HL-60/S4 treated with retinoic acid at 250 ng/mL for 4 days and 3 days (cell line): Measurements from ENCODE around the gene ZBTB4.

Experiments used
- in situ Hi-C: fragments of 300-500 bp; cut with MboI; formaldehyde crosslinking; loops from 2 replicates; pipeline ENCODE4 v1.7.0; 2022; ENCODE audit warnings: low sequenced_read_pairs

ZBTB4 gene, protein sequence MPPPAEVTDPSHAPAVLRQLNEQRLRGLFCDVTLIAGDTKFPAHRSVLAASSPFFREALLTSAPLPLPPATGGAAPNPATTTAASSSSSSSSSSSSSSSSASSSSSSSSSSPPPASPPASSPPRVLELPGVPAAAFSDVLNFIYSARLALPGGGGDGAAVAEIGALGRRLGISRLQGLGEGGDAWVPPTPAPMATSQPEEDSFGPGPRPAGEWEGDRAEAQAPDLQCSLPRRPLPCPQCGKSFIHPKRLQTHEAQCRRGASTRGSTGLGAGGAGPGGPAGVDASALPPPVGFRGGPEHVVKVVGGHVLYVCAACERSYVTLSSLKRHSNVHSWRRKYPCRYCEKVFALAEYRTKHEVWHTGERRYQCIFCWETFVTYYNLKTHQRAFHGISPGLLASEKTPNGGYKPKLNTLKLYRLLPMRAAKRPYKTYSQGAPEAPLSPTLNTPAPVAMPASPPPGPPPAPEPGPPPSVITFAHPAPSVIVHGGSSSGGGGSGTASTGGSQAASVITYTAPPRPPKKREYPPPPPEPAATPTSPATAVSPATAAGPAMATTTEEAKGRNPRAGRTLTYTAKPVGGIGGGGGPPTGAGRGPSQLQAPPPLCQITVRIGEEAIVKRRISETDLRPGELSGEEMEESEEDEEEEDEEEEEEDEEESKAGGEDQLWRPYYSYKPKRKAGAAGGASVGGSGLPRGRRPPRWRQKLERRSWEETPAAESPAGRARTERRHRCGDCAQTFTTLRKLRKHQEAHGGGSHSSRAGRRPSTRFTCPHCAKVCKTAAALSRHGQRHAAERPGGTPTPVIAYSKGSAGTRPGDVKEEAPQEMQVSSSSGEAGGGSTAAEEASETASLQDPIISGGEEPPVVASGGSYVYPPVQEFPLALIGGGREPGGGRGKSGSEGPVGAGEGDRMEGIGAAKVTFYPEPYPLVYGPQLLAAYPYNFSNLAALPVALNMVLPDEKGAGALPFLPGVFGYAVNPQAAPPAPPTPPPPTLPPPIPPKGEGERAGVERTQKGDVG

DNA sequence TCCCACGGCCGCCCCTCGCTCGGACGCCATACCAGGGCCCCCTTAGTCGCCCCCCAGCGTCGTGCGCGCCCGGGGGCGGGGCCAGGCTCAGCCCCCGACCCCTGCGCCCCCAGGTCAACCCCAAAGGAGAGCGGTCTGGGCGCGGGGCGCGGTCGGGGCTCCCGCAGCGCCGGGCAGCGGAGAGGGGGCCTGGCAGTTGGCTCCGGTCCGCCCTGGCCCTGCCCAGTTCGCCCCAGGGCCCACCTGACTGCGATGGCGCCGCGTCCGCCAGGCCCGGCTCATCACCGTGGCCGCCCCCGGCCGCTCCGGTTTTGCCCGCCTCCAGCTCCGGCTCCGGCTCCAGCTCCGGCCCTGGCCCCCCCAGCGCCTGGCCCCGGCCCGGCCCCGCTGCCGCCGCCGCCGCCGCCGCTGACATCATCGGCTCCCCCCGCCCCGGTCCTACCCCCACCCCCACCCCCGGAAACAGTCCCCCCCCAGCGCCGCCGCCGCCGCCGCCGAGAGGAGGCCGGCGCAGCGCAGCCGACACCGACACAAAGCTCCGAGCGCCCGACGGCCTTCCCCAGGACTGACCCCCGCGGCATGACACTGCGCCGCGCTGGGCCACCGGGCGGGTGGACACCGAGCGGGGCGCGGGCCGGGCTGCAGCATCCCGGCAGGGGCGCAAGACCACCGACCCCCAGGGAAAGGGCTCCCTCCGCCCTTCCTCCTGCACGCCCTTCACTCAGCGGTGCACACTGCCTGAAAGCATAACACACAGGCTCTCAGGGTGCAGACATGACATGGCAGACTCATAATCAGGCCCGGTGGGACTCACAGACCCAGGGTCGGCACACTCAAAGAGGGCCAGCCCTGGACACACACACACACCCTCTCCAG, at the start of gene ZBTB4:
ZBTB4 (minus strand) TSS at position 419 of the 876 bp plus-strand sequence. CDS start 12,830 bp downstream, outside the sequence.
- in situ Hi-C loops: no loop called here

DNA sequence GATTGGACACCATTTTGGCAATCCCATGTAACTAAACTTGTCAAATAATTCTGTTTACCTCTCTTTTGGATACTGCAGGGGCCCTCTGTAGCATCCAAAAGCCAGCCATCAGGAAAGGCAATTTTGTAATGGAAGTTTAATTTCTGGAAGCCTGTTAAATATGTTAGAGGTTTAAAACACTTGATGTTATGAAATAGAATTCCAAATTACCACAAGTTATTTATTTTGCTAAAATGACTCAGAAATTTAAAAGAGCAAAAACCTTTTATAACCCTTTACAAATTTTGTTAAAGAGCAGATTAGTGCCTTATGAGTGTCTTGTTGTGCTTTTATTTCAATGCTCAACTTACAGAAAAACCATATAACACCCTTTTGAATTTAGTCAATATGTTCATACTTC, 49.4 kb upstream of the ZBTB4 start:
- in situ Hi-C loops: no loop called here

GRCh38 chr17:7523033-7523432, 43.6 kb upstream of the ZBTB4 start:
- in situ Hi-C loops: no loop called here

- in situ Hi-C loops: no loop called here
Observed at GRCh38 chr17:7515911-7516610, 36.6 kb upstream of the ZBTB4 start.

DNA sequence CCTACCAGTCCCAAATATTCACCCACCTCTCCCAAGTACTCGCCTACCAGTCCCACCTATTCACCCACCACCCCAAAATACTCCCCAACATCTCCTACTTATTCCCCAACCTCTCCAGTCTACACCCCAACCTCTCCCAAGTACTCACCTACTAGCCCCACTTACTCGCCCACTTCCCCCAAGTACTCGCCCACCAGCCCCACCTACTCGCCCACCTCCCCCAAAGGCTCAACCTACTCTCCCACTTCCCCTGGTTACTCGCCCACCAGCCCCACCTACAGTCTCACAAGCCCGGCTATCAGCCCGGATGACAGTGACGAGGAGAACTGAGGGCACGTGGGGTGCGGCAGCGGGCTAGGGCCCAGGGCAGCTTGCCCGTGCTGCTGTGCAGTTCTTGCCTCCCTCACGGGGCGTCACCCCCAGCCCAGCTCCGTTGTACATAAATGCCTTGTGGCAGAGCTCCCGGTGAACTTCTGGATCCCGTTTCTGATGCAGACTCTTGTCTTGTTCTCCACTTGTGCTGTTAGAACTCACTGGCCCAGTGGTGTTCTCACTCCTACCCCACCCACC, 34.5 kb upstream of the ZBTB4 start:
- in situ Hi-C loops: no loop called here

DNA sequence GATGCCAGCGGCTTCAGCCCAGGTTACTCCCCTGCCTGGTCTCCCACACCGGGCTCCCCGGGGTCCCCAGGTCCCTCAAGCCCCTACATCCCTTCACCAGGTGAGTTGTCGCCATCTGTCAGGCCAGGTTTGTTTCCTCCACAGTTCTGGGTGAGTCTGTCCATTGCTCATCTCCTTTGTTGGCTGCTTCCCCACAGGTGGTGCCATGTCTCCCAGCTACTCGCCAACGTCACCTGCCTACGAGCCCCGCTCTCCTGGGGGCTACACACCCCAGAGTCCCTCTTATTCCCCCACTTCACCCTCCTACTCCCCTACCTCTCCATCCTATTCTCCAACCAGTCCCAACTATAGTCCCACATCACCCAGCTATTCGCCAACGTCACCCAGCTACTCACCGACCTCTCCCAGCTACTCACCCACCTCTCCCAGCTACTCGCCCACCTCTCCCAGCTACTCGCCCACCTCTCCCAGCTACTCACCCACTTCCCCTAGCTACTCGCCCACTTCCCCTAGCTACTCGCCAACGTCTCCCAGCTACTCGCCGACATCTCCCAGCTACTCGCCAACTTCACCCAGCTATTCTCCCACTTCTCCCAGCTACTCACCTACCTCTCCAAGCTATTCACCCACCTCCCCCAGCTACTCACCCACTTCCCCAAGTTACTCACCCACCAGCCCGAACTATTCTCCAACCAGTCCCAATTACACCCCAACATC, 33.6 kb upstream of the ZBTB4 start:
- in situ Hi-C loops: no loop called here

DNA sequence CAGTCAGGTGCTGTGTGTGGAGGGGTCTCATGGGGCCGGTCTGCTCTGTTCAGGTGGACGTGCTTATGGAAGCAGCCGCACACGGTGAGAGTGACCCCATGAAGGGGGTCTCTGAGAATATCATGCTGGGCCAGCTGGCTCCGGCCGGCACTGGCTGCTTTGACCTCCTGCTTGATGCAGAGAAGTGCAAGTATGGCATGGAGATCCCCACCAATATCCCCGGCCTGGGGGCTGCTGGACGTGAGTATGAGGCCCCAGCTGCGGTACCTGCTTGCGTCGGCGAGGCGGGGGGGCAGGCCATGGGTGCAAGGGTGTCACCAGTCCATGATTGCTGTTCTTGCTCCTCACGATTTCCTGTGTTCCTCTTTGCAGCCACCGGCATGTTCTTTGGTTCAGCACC, 32.7 kb upstream of the ZBTB4 start:
- in situ Hi-C loops: no loop called here

DNA sequence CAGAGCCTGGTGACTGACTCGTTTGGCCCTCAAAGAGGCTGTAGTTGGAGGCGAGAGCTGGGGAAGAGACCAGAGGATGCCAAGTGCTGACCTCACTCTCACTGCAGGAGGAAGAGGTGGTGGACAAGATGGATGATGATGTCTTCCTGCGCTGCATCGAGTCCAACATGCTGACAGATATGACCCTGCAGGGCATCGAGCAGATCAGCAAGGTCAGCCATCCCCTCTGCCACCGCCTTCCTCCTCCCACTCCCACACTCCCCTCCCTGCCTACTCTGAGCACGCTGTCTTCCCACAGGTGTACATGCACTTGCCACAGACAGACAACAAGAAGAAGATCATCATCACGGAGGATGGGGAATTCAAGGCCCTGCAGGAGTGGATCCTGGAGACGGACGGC, 31.7 kb upstream of the ZBTB4 start:
- in situ Hi-C loops: no loop called here

GRCh38 chr17:7509937-7510336, 30.5 kb upstream of the ZBTB4 start:
- in situ Hi-C loops: no loop called here

- in situ Hi-C loops: no loop called here
Observed at GRCh38 chr17:7508846-7509245, 29.4 kb upstream of the ZBTB4 start.

DNA sequence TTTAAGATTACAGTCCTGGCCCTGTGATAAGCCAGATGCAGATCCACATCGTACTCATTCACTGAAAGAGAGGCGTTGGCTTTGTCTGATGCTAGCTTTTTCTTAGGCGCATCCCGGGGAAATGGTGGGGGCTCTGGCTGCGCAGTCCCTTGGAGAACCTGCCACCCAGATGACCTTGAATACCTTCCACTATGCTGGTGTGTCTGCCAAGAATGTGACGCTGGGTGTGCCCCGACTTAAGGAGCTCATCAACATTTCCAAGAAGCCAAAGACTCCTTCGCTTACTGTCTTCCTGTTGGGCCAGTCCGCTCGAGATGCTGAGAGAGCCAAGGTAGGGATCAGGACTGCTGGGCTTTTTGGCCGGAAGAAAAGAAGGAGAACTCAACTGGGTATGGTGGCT, 28.7 kb upstream of the ZBTB4 start:
- in situ Hi-C loops: no loop called here

- in situ Hi-C loops: no loop called here
Observed at GRCh38 chr17:7503521-7503920, 24.1 kb upstream of the ZBTB4 start.

GRCh38 chr17:7502987-7503386, 23.6 kb upstream of the ZBTB4 start:
- in situ Hi-C loops: no loop called here

DNA sequence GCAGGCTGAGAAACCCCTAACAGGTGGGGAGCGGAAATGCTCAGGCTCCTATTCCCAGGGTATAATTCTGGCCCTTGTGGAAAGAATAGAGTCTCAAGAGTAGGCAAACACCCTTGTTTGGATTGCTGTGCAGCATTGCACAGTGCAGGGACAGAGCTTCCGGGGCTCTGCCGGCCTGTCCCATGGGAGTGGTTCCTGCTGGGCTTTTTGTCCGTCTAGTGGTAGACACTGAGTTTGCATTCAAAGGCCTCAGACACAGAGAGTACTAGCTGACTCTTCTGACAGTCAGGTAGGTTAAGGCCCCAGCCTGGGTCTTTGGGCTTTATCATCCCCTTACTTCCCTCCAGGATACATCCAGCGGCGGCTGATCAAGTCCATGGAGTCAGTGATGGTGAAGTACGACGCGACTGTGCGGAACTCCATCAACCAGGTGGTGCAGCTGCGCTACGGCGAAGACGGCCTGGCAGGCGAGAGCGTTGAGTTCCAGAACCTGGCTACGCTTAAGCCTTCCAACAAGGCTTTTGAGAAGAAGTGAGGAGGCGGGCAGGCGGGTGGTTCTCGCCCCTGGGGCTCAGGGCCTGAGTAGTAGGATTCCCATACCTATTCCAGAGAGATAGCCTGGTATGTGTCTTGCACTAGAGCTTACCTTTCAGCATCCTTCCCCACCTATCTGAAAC, 22.9 kb upstream of the ZBTB4 start:
- in situ Hi-C loops: no loop called here

- in situ Hi-C loops: no loop called here
Observed at GRCh38 chr17:7501729-7502128, 22.3 kb upstream of the ZBTB4 start.

- in situ Hi-C loops: no loop called here
Observed at GRCh38 chr17:7499161-7499560, 19.7 kb upstream of the ZBTB4 start.

GRCh38 chr17:7497636-7498035, 18.2 kb upstream of the ZBTB4 start:
- in situ Hi-C loops: no loop called here

DNA sequence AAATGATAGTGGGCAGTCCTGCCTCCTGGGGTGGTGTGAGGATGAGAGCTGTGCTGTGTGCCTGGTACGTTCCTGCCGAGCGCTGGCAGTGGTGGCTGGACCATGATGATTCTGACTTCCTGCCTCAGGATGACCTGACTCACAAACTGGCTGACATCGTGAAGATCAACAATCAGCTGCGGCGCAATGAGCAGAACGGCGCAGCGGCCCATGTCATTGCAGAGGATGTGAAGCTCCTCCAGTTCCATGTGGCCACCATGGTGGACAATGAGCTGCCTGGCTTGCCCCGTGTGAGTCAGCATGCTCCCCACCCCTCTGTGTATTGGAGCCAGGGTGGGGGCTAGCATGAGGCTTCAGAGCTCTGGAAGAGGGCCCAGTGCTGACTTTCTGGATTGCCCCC, 17.8 kb upstream of the ZBTB4 start:
- in situ Hi-C loops: no loop called here
